GM19239 (cell line): ENCODE data around the gene KCNA2.

Source experiments
- DNase-seq: peaks from one replicate; pipeline ENCODE4 v3.0.0; 2011; ENCODE audit warnings: low spot score; ENCODE audit not compliant: insufficient read length
- FAIRE-seq: peaks from 2 replicates; lab custom pipeline; 2011; peaks lifted over from hg19 to GRCh38; lab: Jason Lieb, UNC

KCNA2 gene

GRCh38 chr1:110576441-110576840 is 29.7 kb downstream of the KCNA2 start:
- FAIRE-seq, result no peak
- DNase-seq, result no peak

- FAIRE-seq (no peak), DNase-seq (no peak)
These were observed 32.8 kb downstream of the KCNA2 start for GRCh38 chr1:110573314-110573713.

- no peak for FAIRE-seq
- DNase-seq, result no peak
These were observed 33.4 kb downstream of the KCNA2 start for GRCh38 chr1:110572751-110573150.

- DNase-seq (no peak), FAIRE-seq (no peak)
These were observed 35.3 kb downstream of the KCNA2 start for GRCh38 chr1:110570901-110571300.

GRCh38 chr1:110570307-110570706 is 35.9 kb downstream of the KCNA2 start:
- DNase-seq (no peak), FAIRE-seq (no peak)

- DNase-seq (no peak), FAIRE-seq (no peak)
These were observed 39.3 kb downstream of the KCNA2 start for GRCh38 chr1:110566836-110567235.

GRCh38 chr1:110565565-110565964 is 40.6 kb downstream of the KCNA2 start:
- FAIRE-seq, result no peak
- no peak for DNase-seq

- DNase-seq, result no peak
- no peak for FAIRE-seq
These were observed 43.1 kb downstream of the KCNA2 start for GRCh38 chr1:110563089-110563488.

GRCh38 chr1:110561596-110561995 is 44.6 kb downstream of the KCNA2 start:
- DNase-seq (no peak), FAIRE-seq (no peak)

GRCh38 chr1:110559157-110559556 is 47.0 kb downstream of the KCNA2 start:
- no peak for FAIRE-seq
- DNase-seq, result no peak

GRCh38 chr1:110557481-110557880 is 48.7 kb downstream of the KCNA2 start:
- FAIRE-seq, result no peak

GRCh38 chr1:110556471-110556807 is 49.7 kb downstream of the KCNA2 start:
- FAIRE-seq, result no peak
- no peak for DNase-seq

More at GRCh38 chr1:110557481-110557880, 48.7 kb downstream of the KCNA2 start:
- no peak for DNase-seq

- DNase-seq (no peak), FAIRE-seq (no peak)
These were observed 50.2 kb downstream of the KCNA2 start for GRCh38 chr1:110555807-110556470.

GRCh38 chr1:110554871-110555801 is 51.0 kb downstream of the KCNA2 start:
- no peak for FAIRE-seq

GRCh38 chr1:110551278-110551809 is 54.8 kb downstream of the KCNA2 start:
- no peak for FAIRE-seq
- no peak for DNase-seq

More at GRCh38 chr1:110554871-110555801, 51.0 kb downstream of the KCNA2 start:
- DNase-seq, result peak; percentile 56

GRCh38 chr1:110549831-110550230 is 56.3 kb downstream of the KCNA2 start:
- DNase-seq (no peak), FAIRE-seq (no peak)

GRCh38 chr1:110548381-110548780 is 57.8 kb downstream of the KCNA2 start:
- DNase-seq, result no peak
- no peak for FAIRE-seq

- FAIRE-seq (no peak), DNase-seq (no peak)
These were observed 59.1 kb downstream of the KCNA2 start for GRCh38 chr1:110547017-110547416.

GRCh38 chr1:110545492-110545891 is 60.7 kb downstream of the KCNA2 start:
- no peak for FAIRE-seq
- DNase-seq, result no peak

GRCh38 chr1:110544753-110545152 is 61.4 kb downstream of the KCNA2 start:
- DNase-seq (no peak), FAIRE-seq (no peak)
